GM18511 (cell line): ENCODE data around the gene LTBP2.

ENCODE experiments used
- ATAC-seq: cut with Tn5 transposase; IDR thresholded peaks from one replicate; pipeline ENCODE4 v1.9.1; 2021; ENCODE audit warnings: mild to moderate bottlenecking, moderate library complexity; ENCODE audit not compliant: unreplicated experiment

Gene LTBP2

GRCh38 chr14:74574706-74575105, 37.3 kb downstream of the LTBP2 start:
- no peak for ATAC-seq

DNA sequence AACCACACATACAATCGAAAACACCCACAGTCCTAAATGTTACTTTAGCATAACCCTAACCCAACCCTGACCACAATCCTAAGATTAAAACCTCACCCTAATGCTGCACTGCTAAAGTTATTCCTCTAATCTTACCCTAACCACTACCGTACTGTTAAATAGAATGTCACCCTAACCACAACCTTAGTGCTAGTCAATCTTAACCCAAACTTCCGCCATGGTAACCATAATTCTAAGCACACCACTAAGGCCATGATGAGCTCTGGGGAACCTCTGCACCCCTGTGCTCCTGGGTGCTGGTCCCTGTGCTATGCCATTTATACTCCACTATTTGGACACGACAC, 38.0 kb downstream of the LTBP2 start:
- no peak for ATAC-seq

GRCh38 chr14:74573421-74574089, 38.5 kb downstream of the LTBP2 start:
- ATAC-seq: no peak

DNA sequence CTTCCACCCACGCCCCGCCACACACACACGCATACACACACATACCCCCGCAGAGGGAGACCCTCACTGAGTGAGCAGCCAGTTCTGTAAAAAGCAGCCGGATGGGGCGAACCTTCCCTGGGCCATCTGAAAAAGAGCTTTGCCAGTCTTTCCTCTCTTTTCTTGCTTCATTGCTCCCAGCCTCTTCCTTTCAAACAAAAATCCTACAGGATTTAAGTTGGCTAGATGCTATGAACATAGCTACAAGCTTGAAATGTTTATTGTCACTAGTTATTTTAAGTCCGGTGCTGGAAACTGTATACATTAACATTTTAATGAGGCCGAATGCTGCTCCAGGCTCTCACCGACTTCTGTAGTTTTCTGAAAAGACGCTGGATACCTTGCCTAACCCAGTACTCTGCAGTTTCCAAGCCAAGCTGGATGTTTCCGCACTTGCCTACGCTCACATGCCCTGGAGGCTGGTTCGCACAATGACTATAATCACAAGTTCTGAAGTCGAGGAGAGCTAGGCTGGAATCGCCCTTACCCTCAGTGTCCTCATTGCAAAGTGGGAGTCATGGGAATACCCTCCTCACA, 39.2 kb downstream of the LTBP2 start:
- no peak for ATAC-seq

DNA sequence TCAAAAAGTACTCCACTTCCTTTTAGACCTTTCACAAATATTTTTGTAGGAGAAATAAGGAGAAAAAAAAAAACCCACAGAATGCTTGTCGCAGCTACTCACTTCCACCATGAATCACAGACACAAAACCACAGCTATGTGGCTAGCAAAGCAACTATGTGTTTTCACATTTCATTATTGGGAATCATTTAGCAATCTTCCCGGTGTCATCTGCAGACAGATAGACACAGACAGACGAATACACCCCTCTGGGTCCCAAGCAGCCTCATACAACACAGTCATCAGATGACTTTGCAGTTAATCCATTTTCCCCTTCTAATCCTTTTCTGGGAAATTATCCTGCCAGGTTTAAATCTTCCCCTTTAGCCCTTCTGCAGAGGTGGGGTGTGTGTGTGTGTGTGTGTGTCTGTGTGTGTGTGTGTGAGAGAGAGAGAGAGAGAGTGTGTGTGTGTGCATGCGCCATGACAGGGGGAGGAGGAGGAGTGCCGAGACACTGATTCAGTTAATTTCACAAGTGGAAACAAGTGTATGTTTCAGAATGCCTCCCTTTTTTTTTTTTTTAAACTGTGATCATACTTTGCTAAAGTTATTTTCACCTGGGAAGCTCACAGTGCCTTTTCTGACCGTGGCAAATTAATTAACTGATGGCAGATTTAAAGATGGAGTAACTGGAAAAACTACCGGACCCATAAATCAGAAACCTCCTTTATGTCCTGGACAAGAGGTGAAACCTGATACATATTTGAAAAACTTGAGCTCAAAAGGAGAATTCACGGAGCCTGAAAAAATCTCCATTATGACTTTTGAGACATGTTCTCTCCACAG, 39.9 kb downstream of the LTBP2 start:
- no peak for ATAC-seq

DNA sequence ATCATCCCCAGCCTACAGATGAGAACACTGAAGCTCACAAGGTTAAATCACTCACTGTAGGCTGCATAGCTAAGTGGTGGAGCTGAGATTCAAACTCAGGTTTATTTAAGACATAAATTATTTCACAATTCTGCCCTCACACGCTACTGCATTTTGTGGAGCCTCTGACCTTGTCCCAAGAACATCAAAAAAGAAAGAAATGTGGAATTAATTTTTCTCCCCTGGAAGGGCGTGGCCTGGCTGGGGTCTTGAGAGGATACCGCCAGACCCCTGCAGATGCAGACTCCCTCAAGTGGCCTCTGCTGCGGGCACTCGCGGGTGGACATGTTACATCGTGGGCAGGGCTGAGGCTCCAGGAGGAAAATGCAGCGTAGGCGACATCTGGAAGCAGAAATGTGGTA, 40.6 kb downstream of the LTBP2 start:
- ATAC-seq: no peak

- ATAC-seq: no peak
Observed at GRCh38 chr14:74570696-74571095, 41.3 kb downstream of the LTBP2 start.

DNA sequence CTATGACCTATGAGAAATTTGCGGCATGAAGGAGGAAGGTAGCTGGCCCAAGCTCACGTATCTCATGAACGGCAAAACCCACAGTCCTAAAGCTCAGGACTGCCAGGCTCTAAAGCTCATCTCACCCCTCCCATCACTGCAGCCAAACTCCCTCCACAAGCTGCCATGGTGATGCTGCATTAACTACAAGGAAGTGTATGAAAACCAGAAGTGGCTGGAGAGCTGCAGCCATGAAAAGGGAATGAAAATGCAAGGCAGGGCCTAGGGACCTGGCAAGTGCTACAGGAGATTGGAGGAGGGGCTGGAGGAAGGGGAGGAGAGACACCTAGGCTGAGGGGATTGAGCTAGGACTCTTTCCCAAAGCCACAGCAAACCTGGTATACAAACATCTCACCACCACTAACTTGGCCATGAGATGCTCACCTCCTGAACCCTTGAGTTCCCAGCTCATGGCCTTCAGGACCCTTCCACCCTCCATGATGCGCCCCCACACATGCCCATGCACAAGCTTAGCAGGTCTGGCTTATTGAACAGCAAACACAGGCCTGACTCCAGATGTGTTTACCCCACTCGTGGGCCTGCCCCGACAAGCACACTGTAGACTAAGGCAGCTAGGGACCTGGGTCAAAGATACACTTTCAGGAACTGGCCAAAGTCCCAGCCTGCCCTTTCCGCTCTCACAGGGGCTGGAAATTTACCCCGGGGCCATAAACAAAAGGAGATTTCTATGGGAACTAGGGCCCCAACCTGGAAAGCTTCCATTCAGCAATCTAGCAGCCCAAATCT, 42.0 kb downstream of the LTBP2 start:
- no peak for ATAC-seq

DNA sequence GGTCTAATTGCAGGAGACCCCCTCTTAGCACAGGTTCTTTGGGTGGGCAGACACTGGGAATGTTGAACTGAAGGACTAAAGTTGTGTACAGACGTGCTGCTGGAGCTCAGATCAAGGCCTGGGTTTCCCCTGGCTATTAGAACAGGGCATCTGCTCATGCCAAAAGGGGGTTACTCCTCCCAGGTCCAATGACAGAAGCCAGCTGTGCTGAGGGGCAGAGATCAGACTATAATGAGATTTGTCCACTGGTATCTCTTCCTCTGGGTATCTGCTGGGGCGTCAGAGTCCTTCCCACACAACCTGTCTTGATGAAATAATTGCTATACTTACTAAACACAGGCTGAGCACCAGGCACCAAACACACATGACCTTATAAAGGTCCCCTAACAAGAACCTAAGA, 42.6 kb downstream of the LTBP2 start:
- ATAC-seq: no peak

DNA sequence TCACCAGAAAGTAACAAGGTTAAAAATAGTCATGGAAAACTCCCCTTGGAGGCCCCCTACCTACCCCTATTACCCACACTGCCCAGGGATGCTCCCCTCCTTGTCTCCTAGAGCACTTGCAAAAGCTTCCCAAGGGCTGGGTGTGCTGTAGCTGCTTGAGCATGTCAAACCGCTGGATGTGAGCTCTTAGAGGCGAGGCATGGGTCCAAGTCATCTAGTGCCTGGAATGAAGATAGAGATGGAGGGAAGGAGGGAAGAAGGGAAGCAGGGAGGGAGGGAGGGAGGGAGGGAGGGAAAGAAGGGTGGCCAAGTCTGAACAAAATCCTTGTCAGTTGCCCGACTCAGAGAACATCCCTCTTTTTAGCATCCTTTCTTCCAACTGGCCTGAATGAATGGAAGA, 43.1 kb downstream of the LTBP2 start:
- no peak for ATAC-seq

GRCh38 chr14:74568380-74568649, 43.7 kb downstream of the LTBP2 start:
- no peak for ATAC-seq

DNA sequence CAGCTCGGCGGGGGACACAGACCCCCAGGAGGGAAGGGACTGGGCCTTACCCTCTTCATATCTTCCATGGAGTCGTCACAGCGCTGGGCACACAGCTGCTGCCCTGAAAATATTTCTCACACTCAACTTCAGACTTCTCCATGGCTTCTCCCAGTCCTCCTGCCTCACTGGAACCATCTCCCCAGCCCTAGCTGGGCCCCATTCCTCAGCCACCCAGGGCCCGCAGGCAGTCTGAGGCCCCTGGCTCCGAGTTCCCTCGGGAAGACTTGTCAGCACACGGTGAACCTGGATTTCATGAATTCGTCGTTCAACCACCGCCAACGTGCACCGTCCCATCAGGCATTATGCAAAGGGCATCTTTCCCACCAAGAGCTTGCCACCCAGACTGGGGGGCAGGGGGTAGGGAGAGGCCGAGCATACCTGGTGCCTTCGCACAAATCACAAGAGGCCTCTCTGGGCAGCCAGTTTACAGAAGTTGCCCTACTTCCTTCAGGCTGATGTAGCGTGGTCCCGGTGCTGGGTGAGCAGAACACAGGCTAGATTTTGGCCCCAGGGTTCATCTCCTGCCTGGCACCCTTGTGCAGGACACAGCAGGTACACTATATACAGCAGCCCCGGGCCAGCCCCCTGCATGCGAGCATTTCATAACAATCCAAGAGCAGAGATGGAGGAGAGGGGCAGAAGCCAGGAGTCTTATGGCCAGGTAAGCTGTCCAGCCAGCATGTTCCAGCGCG, 44.2 kb downstream of the LTBP2 start:
- ATAC-seq: no peak

- ATAC-seq: no peak
Observed at GRCh38 chr14:74567219-74567618, 44.8 kb downstream of the LTBP2 start.

DNA sequence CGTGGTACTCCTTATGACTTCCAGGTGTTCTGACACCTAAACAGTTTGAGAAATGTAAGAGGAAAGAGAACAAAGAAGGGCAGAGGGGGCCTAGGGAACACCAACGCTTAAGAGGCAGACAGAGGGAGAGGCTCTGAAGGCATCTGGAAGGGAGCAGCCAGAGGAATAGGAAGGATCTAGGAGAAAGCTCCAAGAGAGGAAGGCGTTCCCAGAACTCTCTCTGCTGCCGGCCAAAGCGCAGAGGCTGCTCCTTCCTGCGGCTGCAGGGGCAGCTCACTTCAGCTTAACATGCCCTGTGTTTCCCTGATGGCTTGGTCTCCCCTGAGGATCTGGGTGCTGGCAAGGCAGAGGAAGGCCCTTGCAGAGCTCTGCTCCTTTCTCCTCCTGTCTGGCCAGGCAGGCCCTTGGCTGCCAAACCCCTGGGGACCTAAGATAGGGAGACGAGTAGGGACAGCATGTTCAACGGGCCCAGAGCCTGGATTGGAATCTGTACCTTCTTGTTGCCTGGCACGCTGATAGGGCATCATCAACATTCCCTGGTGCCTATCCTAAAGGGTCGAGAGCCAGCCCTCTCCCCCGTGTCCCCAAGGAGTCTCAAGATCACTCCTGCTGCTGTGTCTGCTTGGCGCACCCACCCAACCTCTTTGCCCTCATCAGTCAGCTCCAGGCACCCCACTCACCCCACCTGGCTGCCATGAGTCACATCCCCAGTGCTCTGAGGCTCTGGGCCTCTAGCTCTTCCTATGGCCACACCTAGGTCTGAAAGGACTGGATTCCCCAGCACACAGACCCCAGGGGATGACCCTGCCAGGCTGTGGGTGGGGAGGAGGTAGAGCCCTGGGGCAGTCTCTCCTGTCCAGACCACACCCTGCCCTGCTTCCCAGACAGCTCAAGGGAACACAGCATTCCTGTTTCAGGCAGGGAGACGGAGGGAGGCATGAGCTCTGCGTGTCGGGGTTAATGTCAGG, 45.6 kb downstream of the LTBP2 start:
- no peak for ATAC-seq

- no peak for ATAC-seq
Observed at GRCh38 chr14:74563586-74564159, 48.4 kb downstream of the LTBP2 start.

- ATAC-seq: no peak
Observed at GRCh38 chr14:74563233-74563585, 48.8 kb downstream of the LTBP2 start.

GRCh38 chr14:74562515-74563232, 49.4 kb downstream of the LTBP2 start:
- ATAC-seq: no peak

GRCh38 chr14:74558655-74559054, 53.4 kb downstream of the LTBP2 start:
- no peak for ATAC-seq

DNA sequence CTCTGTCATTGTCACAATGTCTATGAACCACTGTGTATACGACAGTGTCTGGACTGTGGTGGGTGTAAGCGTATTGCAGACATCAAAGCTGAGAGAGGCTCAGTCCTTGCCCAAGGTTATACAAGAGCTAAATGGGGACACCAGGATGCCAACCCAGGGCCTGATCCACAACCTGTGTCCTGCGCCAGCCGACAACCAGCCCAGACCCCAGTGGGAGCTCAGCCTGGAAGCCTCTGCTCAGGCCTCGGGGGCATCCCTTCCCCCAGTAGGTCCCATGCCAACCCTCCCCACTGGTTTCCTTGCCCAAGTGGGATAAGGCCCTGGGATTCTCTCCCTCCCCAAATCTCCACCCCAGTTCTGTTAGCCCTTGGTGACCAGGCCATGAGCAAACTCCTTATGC, 54.3 kb downstream of the LTBP2 start:
- ATAC-seq: no peak
